HEK293T (cell line): ENCODE results near the gene AK1.

Experiments used
- ARNT ChIP-seq: fragments of 450-650 bp; IDR thresholded peaks from 2 replicates; pipeline ENCODE4 v1.6.1; 2017; ENCODE audit warnings: mild to moderate bottlenecking
- BHLHE40 ChIP-seq: fragments of 450-650 bp; IDR thresholded peaks from 2 replicates; pipeline ENCODE4 v1.6.1; 2016; ENCODE audit warnings: mild to moderate bottlenecking, moderate library complexity, borderline replicate concordance
- FOXA1 ChIP-seq: fragments of 450-650 bp; IDR thresholded peaks from 2 replicates; pipeline ENCODE4 v1.6.1; 2016; ENCODE audit warnings: mild to moderate bottlenecking
- HDGF ChIP-seq: fragments of 450-650 bp; IDR thresholded peaks from 2 replicates; pipeline ENCODE4 v1.6.1; 2017; ENCODE audit warnings: antibody characterized with exemption, borderline replicate concordance
- LEF1 ChIP-seq: fragments of 450-650 bp; IDR thresholded peaks from 2 replicates; pipeline ENCODE4 v1.6.1; 2017; ENCODE audit warnings: mild to moderate bottlenecking, borderline replicate concordance
- NFRKB ChIP-seq: fragments of 450-650 bp; IDR thresholded peaks from 2 replicates; pipeline ENCODE4 v1.6.1; 2016; ENCODE audit warnings: mild to moderate bottlenecking, moderate library complexity
- PKNOX1 ChIP-seq: fragments of 450-650 bp; IDR thresholded peaks from 2 replicates; pipeline ENCODE4 v1.6.1; 2016
- SP1 ChIP-seq: fragments of 450-650 bp; IDR thresholded peaks from 2 replicates; pipeline ENCODE4 v1.6.1; 2017
- SUZ12 ChIP-seq: fragments of 450-650 bp; IDR thresholded peaks from 2 replicates; pipeline ENCODE4 v1.6.1; 2016; ENCODE audit warnings: mild to moderate bottlenecking
- ZNF384 ChIP-seq: fragments of 450-650 bp; IDR thresholded peaks from 2 replicates; pipeline ENCODE4 v1.6.1; 2016

GRCh38 chr9:127915801-127916719, 38.6 kb upstream of the AK1 start:
- TF ChIP-seq SP1: no peak
- TF ChIP-seq NFRKB: no peak
- no peak for TF ChIP-seq ARNT
- no peak for TF ChIP-seq BHLHE40
- no peak for TF ChIP-seq HDGF
- TF ChIP-seq SUZ12: no peak
- no peak for TF ChIP-seq FOXA1
- TF ChIP-seq ZNF384: no peak
- no peak for TF ChIP-seq PKNOX1
- no peak for TF ChIP-seq LEF1
